ENCODE results near the gene ZDHHC11B. TPM values are rescaled to one million over a fixed set of nuclear protein-coding genes. Genes with fewer than 3 reads are reported as not detected.

ZDHHC11B gene
- total RNA-seq, 1 experiment from 2014 or later: 1.4 TPM

- peaks cover 10% of the 10 kb centered on the region for H3K27me3 Mint-ChIP-seq (ENCODE audit: low read depth)
Measured at GRCh38 chr5:777756-778161, 6.8 kb downstream of the ZDHHC11B start.

More at GRCh38 chr5:777756-778161, 6.8 kb downstream of the ZDHHC11B start:
- no CpG with 5 or more reads among the region's 36 CpGs for WGBS (ENCODE audit: extremely low coverage, insufficient read length, low lambda C conversion rate)
- Histone ChIP-seq H3K4ac (ENCODE audit: low read depth, low read length) (no peak overlapping the region), H3K9me3 (ENCODE audit: control insufficient read depth, low read depth, low read length) (no peaks in the 10 kb centered on the region), H2BK5ac (ENCODE audit: insufficient read length, low read length) (no peak overlapping the region), H3K56ac (ENCODE audit: insufficient read length, low read depth, low read length) (no peak overlapping the region), H3K79me2 (ENCODE audit: insufficient read depth, low read length) (no peaks in the 10 kb centered on the region), H3T11ph (ENCODE audit: low read length) (no peak overlapping the region), H4K8ac (replicated peaks; ENCODE audit: insufficient read length, low read depth, low read length) (no peak overlapping the region), H4K91ac (ENCODE audit: insufficient read length, low read depth, low read length) (no peak overlapping the region), H3K4me1 (ENCODE audit: insufficient read depth, low read length) (no peaks in the 10 kb centered on the region), H3K27me3 (ENCODE audit: insufficient read depth, low read length) (no peaks in the 10 kb centered on the region), H4K20me1 (ENCODE audit: control insufficient read depth, insufficient read depth, insufficient read length) (no peaks in the 10 kb centered on the region), H3K4me2 (ENCODE audit: insufficient read depth, insufficient read length, low read length) (no peak overlapping the region), H3K9ac (ENCODE audit: extremely low read depth, insufficient read length, low read length) (no peak overlapping the region), H3K79me1 (ENCODE audit: insufficient read depth, low read depth, low read length, poor library complexity, severe bottlenecking) (no peaks in the 10 kb centered on the region), H2BK12ac (ENCODE audit: insufficient read length, low read depth, low read length) (no peak overlapping the region), H2BK120ac (ENCODE audit: low read depth, low read length, poor library complexity, severe bottlenecking) (no peak overlapping the region), H3K14ac (ENCODE audit: insufficient read depth, low read length) (no peak overlapping the region), H3K18ac (ENCODE audit: insufficient read length, low read depth, low read length) (no peak overlapping the region), H3K27ac (ENCODE audit: insufficient read length, low read depth, low read length) (no peak overlapping the region), H2BK15ac (ENCODE audit: low read depth, low read length) (no peak overlapping the region), H2BK20ac (ENCODE audit: low read depth, low read length, poor library complexity, severe bottlenecking) (no peak overlapping the region), H3K23ac (ENCODE audit: insufficient read length, low read depth, low read length) (no peak overlapping the region), H2AFZ (ENCODE audit: low read length) (no peak overlapping the region), H3K23me2 (ENCODE audit: insufficient read length, low read depth, low read length, poor library complexity, severe bottlenecking) (no peaks in the 10 kb centered on the region), H4K5ac (ENCODE audit: insufficient read length, low read depth, low read length) (no peak overlapping the region), H2AK5ac (ENCODE audit: insufficient read length, low read length) (no peak overlapping the region)
- Mint-ChIP-seq H3K36me3 (ENCODE audit: insufficient read depth in 1 of 3, low read depth in 3 of 3) (peaks cover 0 to 3% (median 2%) of the 10 kb centered on the region in 3 experiments; a peak in 4 of 7 replicates), H3K4me1 (no peaks in the 10 kb centered on the region; a peak in 1 of 4 replicates), H3K9me3 (peaks cover 0 to 4% of the 10 kb centered on the region in 2 experiments; a peak in 2 of 5 replicates), H3K4me3 (no peak overlapping the region), H3K27ac (no peak overlapping the region)
- peak; percentile 21 for DNase-seq
- TF ChIP-seq CTCF (conservative IDR thresholded peaks at IDR 0.05): no peak
